Measurements from ENCODE around the gene MRPS14.

Gene MRPS14

DNA sequence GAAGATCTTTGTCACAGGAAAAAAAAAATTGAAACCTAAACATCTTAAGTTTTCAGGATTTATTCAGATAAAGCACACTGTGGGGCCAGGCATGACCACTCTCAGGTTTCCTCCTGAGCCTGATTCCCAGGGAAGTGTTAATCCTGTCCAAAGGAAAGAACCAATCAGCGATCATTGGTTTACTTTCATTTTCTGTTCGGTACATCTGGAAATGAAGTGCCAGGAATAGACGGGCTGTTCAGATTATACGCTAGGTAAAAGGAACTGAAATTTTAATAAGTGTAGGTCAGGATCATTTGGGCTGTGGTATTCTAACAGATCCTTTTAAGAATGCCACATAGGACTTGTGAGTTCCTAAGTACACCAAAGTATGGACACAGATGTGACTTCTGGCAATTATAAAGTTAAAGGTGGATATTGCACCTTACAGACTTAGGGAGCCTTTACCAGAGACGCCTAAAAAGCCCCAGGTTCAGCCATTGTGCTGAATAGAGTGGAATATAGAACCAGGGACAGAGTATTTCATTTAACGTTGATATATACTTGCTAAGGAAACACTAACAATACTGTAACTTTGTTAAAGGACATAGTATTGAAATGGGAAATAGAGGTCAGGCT, 32.7 kb downstream of the MRPS14 start:
- FAIRE-seq (no peak), DNase-seq (ENCODE audit: insufficient read length, low spot score) (no peak)
- no peak for TF ChIP-seq POU2F2 (IDR thresholded peaks at IDR 0.05; ENCODE audit: low read depth, low read length)
- TF ChIP-seq TAF1 (IDR thresholded peaks at IDR 0.05; ENCODE audit: low read depth, low read length), result no peak
- TF ChIP-seq POLR2AphosphoS5 (IDR thresholded peaks at IDR 0.05; ENCODE audit: low read depth, low read length), result no peak
- TF ChIP-seq SPI1 (IDR thresholded peaks at IDR 0.05; ENCODE audit: low read depth, low read length), result peak; percentile 75
- no peak for TF ChIP-seq POLR2A (IDR thresholded peaks at IDR 0.05; ENCODE audit: low read depth, low read length)
- TF ChIP-seq PAX5 (IDR thresholded peaks at IDR 0.05; ENCODE audit: insufficient read depth, low read length, severe bottlenecking), result no peak

DNA sequence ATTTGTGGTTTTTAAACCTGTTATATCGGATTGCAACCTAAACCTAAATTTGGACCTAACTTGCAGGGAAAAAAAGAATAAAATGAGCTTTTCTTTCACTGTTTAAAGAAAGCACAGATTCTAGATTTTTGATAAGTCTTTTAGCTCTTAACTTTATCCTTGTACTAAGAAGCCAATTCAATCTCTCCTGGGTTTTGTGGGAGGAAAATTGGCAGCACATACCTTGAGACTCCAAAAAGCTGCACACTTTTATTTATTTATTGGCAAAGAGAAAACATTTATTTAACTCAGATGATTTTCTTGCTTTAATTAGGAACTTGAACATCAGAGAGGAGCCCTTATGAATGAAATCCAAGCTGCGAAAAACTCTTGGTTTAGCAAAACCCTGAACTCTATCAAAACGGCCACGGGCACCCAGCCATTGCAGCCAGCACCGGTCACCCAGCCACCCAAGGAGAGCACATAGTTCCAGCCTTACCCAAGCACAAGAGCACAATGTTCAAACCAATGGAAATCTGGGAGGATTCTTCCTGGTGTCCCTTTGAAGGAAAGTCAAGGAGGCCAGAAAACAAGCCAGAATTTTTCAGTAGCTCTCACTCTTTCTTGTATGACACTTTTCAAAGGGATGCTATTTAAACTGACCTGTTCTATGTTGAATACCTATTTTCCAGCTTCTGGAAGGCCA, 33.5 kb downstream of the MRPS14 start:
- no peak for FAIRE-seq
- DNase-seq (ENCODE audit: insufficient read length, low spot score), result no peak
- TF ChIP-seq POLR2A (IDR thresholded peaks at IDR 0.05; ENCODE audit: low read depth, low read length) (no peak), POU2F2 (IDR thresholded peaks at IDR 0.05; ENCODE audit: low read depth, low read length) (no peak), TAF1 (IDR thresholded peaks at IDR 0.05; ENCODE audit: low read depth, low read length) (no peak), POLR2AphosphoS5 (IDR thresholded peaks at IDR 0.05; ENCODE audit: low read depth, low read length) (no peak), PAX5 (IDR thresholded peaks at IDR 0.05; ENCODE audit: insufficient read depth, low read length, severe bottlenecking) (no peak), SPI1 (IDR thresholded peaks at IDR 0.05; ENCODE audit: low read depth, low read length) (no peak)

DNA sequence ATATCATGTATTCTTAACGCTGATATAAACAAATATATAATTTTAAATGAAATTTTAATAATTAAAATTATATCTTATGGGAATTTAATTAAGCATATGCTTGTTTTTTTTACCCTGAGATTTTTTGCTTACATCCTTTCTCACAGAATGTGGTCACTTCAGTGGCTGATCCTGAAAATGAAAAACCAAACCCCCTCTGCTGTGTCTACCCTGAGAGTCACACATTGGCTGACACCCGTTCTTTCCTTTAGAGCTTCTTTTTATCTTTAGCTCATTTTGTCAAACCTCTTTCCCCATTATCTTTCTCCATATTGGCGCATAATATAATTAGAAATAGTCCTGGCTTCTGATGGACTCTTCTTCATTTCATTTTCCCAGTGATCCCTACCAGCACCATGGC, 34.2 kb downstream of the MRPS14 start:
- FAIRE-seq, result no peak
- TF ChIP-seq PAX5 (IDR thresholded peaks at IDR 0.05; ENCODE audit: insufficient read depth, low read length, severe bottlenecking) (no peak), POLR2AphosphoS5 (IDR thresholded peaks at IDR 0.05; ENCODE audit: low read depth, low read length) (no peak), POLR2A (IDR thresholded peaks at IDR 0.05; ENCODE audit: low read depth, low read length) (no peak), TAF1 (IDR thresholded peaks at IDR 0.05; ENCODE audit: low read depth, low read length) (no peak), SPI1 (IDR thresholded peaks at IDR 0.05; ENCODE audit: low read depth, low read length) (no peak), POU2F2 (IDR thresholded peaks at IDR 0.05; ENCODE audit: low read depth, low read length) (no peak)
- DNase-seq (ENCODE audit: insufficient read length, low spot score), result no peak

DNA sequence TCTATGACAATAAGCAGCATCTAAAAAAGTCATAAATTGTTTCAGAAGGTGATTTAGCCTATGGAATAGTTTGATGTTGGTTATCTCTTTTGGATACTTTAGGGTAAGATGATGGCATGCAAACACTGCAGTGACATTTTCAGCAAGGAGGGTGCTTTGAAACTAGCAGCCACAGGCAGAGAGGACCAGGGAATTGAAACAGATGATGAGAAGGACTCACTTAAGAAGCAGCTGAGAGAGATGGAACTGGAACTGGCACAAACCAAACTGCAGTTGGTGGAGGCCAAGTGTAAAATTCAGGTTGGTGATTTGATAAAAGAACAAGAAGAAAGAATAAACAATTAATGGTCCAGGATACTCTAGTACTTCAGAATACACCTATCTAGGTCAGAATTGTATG, 34.7 kb downstream of the MRPS14 start:
- FAIRE-seq, result no peak
- DNase-seq (ENCODE audit: insufficient read length, low spot score), result no peak
- TF ChIP-seq PAX5 (IDR thresholded peaks at IDR 0.05; ENCODE audit: insufficient read depth, low read length, severe bottlenecking) (no peak), POLR2AphosphoS5 (IDR thresholded peaks at IDR 0.05; ENCODE audit: low read depth, low read length) (no peak), TAF1 (IDR thresholded peaks at IDR 0.05; ENCODE audit: low read depth, low read length) (no peak), POLR2A (IDR thresholded peaks at IDR 0.05; ENCODE audit: low read depth, low read length) (no peak)

DNA sequence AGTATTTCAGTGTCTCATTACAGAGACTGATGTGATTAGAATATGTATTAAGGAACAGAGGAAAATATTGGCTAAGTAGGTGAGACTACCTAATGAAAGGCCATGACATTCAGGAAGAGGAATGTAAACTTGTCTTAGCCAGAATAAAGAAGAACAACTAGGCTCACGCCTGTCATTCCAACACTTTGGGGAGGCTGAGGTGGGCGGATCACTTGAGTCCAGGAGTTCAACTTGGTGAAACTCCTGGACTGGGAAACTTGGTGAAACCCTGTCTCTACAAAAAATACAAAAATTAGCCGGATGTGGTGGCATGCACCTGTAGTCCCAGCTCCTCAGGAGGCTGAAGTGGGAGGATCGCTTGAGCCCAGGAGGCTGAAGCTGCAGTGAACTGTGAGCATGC, 38.3 kb downstream of the MRPS14 start:
- no peak for DNase-seq (ENCODE audit: insufficient read length, low spot score)
- no peak for FAIRE-seq
- TF ChIP-seq TAF1 (IDR thresholded peaks at IDR 0.05; ENCODE audit: low read depth, low read length) (no peak), POLR2A (IDR thresholded peaks at IDR 0.05; ENCODE audit: low read depth, low read length) (no peak), PAX5 (IDR thresholded peaks at IDR 0.05; ENCODE audit: insufficient read depth, low read length, severe bottlenecking) (no peak), POLR2AphosphoS5 (IDR thresholded peaks at IDR 0.05; ENCODE audit: low read depth, low read length) (no peak), SPI1 (IDR thresholded peaks at IDR 0.05; ENCODE audit: low read depth, low read length) (no peak), POU2F2 (IDR thresholded peaks at IDR 0.05; ENCODE audit: low read depth, low read length) (no peak)

DNA sequence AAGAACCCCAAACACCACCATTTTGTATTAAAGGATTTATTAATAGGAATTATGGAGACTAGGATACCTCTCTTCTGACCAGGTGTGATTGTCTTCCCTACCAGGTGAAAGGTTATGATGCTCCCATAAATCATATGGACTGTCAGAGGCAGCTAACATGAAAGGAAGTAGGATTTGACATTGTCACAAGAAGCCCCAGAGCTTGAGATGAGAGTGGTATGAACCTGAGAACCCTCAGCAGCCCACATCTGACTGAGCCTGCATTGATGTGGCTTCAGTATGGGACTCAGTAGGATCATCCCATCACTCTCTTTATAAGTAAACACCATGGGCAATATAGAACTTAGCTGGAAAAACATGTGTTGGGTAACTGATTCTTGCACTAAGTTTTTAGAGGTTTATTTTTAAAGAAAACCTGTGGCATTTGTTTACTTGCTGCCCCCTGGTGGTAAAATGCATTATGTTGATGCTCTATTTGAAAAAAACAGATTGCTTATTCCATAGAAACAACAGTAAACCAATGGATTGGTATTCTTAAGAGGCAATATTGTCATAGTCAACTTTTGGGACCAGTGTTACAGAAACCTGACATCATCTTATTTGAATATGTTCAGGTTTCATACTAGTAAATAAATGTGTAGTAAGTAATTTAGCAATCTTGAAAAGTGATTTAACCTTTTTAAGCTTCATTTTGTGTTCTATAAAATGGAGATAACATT, 40.1 kb downstream of the MRPS14 start:
- no peak for FAIRE-seq
- DNase-seq (ENCODE audit: insufficient read length, low spot score), result no peak
- no peak for TF ChIP-seq POLR2AphosphoS5 (IDR thresholded peaks at IDR 0.05; ENCODE audit: low read depth, low read length)
- TF ChIP-seq TAF1 (IDR thresholded peaks at IDR 0.05; ENCODE audit: low read depth, low read length), result no peak
- TF ChIP-seq POLR2A (IDR thresholded peaks at IDR 0.05; ENCODE audit: low read depth, low read length), result no peak
- TF ChIP-seq POU2F2 (IDR thresholded peaks at IDR 0.05; ENCODE audit: low read depth, low read length), result no peak
- no peak for TF ChIP-seq SPI1 (IDR thresholded peaks at IDR 0.05; ENCODE audit: low read depth, low read length)
- TF ChIP-seq PAX5 (IDR thresholded peaks at IDR 0.05; ENCODE audit: insufficient read depth, low read length, severe bottlenecking), result no peak

DNA sequence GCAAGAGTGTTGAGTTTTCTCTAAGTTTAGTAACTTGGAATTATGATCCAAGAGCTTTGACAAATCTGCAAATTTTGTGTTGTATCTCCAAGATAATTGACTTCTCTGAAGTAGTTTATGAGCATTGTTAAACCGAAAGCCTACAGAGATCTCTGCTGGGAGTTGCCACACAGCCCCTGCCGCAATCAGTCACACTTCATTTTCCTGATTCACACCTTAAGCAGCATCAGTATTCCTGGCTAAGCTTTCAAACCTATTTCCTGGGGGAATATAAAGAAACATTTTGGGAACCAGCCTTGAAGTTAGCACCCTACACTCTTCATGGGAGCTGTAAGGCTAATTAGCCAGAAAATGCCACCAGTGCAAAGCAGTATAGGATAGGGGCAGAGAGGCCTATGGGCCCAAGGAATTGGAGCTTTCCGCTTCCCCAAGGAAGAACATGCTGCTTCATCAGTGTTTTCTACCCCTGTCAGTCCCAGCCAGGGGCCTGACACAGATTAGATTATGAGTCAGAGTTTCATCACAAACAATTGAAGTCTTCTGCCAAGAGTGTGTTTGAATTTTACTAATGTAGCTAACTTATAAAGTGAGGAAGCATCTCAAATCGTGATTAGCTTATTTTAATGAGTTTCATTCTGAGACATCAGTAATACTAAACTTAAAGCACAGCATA, 46.7 kb downstream of the MRPS14 start:
- no peak for TF ChIP-seq SPI1 (IDR thresholded peaks at IDR 0.05; ENCODE audit: low read depth, low read length)
- FAIRE-seq (no peak), DNase-seq (ENCODE audit: insufficient read length, low spot score) (no peak)

DNA sequence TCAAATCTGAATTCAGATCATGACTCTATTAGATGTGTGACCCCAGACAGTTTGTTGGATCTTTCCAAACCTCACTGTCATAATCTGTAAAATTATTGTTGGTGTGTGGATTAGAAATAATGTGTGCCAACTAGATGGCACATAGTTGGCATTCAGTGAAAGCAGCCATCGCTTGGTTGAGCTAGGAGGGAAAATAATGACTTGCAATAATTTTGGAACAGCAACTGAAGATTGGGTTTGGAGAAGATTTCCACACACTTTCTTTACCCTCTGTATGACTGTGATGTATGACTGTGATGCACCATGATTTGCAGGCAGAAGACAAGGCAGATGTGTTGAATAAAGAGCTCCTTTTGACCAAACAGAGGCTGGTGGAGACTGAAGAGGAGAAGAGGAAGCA, 47.5 kb downstream of the MRPS14 start:
- DNase-seq (ENCODE audit: insufficient read length, low spot score) (no peak), FAIRE-seq (no peak)
- TF ChIP-seq POU2F2 (IDR thresholded peaks at IDR 0.05; ENCODE audit: low read depth, low read length), result no peak
- TF ChIP-seq POLR2A (IDR thresholded peaks at IDR 0.05; ENCODE audit: low read depth, low read length), result no peak
- no peak for TF ChIP-seq SPI1 (IDR thresholded peaks at IDR 0.05; ENCODE audit: low read depth, low read length)
- TF ChIP-seq TAF1 (IDR thresholded peaks at IDR 0.05; ENCODE audit: low read depth, low read length), result no peak
- TF ChIP-seq POLR2AphosphoS5 (IDR thresholded peaks at IDR 0.05; ENCODE audit: low read depth, low read length), result no peak
- no peak for TF ChIP-seq PAX5 (IDR thresholded peaks at IDR 0.05; ENCODE audit: insufficient read depth, low read length, severe bottlenecking)

DNA sequence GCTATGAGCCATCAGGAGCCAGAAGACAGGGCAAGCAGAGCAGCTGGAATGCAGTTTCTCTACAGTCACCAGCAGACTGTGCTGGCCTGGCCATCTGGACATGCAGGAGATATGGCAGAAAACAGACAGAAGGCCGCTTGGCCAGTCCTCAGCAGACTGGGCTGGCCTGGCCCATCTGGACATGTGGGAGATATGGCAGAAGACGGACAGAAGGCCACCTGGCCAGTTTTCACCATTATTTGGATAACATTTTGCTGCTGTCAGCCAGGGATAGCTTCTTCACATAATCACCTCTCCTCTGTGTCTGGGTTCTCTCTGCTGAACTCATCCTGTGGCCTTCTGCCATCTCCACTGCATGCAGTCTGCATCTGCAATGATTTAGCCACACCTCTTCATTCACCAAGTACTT, 48.5 kb downstream of the MRPS14 start:
- no peak for DNase-seq (ENCODE audit: insufficient read length, low spot score)
- FAIRE-seq, result no peak
- TF ChIP-seq POLR2A (IDR thresholded peaks at IDR 0.05; ENCODE audit: low read depth, low read length) (no peak), POU2F2 (IDR thresholded peaks at IDR 0.05; ENCODE audit: low read depth, low read length) (no peak), PAX5 (IDR thresholded peaks at IDR 0.05; ENCODE audit: insufficient read depth, low read length, severe bottlenecking) (no peak), POLR2AphosphoS5 (IDR thresholded peaks at IDR 0.05; ENCODE audit: low read depth, low read length) (no peak), TAF1 (IDR thresholded peaks at IDR 0.05; ENCODE audit: low read depth, low read length) (no peak), SPI1 (IDR thresholded peaks at IDR 0.05; ENCODE audit: low read depth, low read length) (no peak)

Data from GM12891 (cell line).